HCEC 1CT (cell line): ENCODE measurements around the gene KANSL1.
"Not testable (repeated sequence)": the region's sequence is repeated elsewhere in the genome, so short reads cannot be mapped to it uniquely, and the experiment has no call there.

Experiments used
- DNase-seq: peaks from one replicate; pipeline ENCODE4 v3.0.0-alpha.2; 2017

KANSL1 gene

DNA sequence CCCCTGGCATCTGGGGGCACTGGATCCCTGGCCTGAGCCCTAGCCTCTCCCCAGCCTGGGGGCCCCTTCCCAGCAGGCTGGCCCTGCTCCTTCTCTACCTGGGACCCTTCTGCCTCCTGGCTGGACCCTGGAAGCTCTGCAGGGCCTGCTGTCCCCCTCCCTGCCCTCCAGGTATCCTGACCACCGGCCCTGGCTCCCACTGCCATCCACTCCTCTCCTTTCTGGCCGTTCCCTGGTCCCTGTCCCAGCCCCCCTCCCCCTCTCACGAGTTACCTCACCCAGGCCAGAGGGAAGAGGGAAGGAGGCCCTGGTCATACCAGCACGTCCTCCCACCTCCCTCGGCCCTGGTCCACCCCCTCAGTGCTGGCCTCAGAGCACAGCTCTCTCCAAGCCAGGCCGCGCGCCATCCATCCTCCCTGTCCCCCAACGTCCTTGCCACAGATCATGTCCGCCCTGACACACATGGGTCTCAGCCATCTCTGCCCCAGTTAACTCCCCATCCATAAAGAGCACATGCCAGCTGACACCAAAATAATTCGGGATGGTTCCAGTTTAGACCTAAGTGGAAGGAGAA lies 180.6 kb downstream of the KANSL1 start:
- DNase-seq = no peak

DNA sequence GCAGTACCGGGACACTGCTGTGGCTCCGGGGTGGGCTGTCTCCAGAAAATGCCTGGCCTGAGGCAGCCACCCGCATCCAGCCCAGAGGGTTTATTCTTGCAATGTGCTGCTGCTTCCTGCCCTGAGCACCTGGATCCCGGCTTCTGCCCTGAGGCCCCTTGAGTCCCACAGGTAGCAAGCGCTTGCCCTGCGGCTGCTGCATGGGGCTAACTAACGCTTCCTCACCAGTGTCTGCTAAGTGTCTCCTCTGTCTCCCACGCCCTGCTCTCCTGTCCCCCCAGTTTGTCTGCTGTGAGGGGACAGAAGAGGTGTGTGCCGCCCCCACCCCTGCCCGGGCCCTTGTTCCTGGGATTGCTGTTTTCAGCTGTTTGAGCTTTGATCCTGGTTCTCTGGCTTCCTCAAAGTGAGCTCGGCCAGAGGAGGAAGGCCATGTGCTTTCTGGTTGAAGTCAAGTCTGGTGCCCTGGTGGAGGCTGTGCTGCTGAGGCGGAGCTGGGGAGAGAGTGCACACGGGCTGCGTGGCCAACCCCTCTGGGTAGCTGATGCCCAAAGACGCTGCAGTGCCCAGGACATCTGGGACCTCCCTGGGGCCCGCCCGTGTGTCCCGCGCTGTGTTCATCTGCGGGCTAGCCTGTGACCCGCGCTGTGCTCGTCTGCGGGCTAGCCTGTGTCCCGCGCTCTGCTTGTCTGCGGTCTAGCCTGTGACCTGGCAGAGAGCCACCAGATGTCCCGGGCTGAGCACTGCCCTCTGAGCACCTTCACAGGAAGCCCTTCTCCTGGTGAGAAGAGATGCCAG lies 181.3 kb downstream of the KANSL1 start:
- DNase-seq = no peak

DNA sequence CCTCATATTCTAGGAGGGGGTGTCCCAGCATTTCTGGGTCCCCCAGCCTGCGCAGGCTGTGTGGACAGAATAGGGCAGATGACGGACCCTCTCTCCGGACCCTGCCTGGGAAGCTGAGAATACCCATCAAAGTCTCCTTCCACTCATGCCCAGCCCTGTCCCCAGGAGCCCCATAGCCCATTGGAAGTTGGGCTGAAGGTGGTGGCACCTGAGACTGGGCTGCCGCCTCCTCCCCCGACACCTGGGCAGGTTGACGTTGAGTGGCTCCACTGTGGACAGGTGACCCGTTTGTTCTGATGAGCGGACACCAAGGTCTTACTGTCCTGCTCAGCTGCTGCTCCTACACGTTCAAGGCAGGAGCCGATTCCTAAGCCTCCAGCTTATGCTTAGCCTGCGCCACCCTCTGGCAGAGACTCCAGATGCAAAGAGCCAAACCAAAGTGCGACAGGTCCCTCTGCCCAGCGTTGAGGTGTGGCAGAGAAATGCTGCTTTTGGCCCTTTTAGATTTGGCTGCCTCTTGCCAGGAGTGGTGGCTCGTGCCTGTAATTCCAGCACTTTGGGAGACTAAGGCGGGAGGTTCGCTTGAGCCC lies 182.5 kb downstream of the KANSL1 start:
- no peak for DNase-seq

DNA sequence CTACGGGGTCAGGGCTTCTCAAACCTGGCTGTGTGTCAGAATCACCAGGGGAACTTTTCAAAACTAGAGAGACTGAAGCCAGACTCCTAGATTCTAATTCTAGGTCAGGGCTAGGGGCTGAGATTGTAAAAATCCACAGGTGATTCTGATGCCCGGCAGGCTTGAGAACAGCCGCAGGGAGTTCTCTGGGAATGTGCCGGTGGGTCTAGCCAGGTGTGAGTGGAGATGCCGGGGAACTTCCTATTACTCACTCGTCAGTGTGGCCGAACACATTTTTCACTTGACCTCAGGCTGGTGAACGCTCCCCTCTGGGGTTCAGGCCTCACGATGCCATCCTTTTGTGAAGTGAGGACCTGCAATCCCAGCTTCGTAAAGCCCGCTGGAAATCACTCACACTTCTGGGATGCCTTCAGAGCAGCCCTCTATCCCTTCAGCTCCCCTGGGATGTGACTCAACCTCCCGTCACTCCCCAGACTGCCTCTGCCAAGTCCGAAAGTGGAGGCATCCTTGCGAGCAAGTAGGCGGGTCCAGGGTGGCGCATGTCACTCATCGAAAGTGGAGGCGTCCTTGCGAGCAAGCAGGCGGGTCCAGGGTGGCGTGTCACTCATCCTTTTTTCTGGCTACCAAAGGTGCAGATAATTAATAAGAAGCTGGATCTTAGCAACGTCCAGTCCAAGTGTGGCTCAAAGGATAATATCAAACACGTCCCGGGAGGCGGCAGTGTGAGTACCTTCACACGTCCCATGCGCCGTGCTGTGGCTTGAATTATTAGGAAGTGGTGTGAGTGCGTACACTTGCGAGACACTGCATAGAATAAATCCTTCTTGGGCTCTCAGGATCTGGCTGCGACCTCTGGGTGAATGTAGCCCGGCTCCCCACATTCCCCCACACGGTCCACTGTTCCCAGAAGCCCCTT lies 183.3 kb downstream of the KANSL1 start:
- DNase-seq = peak; percentile 50

DNA sequence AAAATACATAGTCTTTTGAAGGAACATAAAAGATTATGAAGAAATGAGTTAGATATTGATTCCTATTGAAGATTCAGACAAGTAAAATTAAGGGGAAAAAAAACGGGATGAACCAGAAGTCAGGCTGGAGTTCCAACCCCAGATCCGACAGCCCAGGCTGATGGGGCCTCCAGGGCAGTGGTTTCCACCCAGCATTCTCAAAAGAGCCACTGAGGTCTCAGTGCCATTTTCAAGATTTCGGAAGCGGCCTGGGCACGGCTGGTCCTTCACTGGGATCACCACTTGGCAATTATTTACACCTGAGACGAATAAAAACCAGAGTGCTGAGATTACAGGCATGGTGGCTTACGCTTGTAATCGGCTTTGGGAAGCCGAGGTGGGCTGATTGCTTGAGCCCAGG lies 184.6 kb downstream of the KANSL1 start:
- no peak for DNase-seq

DNA sequence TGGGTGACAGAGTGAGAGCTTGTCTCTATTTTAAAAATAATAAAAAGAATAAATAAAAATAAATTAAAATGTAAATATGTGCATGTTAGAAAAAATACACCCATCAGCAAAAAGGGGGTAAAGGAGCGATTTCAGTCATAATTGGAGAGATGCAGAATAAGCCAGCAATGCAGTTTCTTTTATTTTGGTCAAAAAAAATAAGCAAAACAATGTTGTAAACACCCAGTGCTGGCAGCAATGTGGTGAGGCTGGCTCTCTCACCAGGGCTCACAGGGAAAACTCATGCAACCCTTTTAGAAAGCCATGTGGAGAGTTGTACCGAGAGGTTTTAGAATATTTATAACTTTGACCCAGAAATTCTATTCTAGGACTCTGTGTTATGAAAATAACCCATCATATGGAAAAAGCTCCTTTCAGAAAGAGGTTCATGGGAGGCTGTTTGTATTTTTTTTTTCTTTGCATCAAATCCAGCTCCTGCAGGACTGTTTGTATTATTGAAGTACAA lies 185.7 kb downstream of the KANSL1 start:
- DNase-seq = no peak

DNA sequence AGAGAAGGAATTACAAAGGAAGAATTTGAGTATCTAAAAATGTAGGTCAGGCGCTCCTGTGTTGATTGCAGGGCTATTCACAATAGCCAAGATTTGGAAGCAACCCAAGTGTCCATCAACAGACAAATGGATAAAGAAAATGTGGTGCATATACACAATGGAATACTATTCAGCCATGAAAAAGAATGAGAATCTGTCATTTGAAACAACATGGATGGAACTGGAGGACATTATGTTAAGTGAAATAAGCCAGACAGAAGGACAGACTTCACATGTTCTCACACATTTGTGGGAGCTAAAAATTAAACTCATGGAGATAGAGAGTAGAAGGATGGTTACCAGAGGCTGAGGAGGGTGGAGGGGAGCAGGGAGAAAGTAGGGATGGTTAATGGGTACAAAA lies 187.1 kb downstream of the KANSL1 start:
- DNase-seq = not testable (repeated sequence)

DNA sequence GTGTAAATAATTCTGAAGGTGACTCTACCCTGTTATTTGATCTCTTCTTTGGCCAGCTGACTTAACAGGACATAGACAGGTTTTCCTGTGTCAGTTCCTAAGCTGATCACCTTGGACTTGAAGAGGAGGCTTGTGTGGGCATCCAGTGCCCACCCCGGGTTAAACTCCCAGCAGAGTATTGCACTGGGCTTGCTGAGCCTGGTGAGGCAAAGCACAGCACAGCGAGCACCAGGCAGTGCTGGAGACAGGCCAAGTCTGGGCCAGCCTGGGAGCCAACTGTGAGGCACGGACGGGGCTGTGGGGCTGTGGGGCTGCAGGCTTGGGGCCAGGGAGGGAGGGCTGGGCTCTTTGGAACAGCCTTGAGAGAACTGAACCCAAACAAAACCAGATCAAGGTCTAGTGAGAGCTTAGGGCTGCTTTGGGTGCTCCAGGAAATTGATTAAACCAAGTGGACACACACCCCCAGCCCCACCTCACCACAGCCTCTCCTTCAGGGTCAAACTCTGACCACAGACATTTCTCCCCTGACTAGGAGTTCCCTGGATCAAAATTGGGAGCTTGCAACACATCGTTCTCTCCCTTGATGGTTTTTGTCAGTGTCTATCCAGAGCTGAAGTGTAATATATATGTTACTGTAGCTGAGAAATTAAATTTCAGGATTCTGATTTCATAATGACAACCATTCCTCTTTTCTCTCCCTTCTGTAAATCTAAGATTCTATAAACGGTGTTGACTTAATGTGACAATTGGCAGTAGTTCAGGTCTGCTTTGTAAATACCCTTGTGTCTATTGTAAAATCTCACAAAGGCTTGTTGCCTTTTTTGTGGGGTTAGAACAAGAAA lies 189.1 kb downstream of the KANSL1 start:
- DNase-seq = no peak

DNA sequence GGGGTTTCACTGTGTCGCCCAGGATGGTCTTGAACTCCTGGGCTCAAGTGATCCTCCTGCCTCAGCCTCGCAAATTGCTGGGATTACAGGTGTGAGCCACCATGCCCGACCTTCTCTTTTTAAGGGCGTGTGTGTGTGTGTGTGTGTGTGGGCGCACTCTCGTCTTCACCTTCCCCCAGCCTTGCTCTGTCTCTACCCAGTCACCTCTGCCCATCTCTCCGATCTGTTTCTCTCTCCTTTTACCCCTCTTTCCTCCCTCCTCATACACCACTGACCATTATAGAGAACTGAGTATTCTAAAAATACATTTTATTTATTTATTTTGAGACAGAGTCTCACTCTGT lies 190.3 kb downstream of the KANSL1 start:
- no peak for DNase-seq

DNA sequence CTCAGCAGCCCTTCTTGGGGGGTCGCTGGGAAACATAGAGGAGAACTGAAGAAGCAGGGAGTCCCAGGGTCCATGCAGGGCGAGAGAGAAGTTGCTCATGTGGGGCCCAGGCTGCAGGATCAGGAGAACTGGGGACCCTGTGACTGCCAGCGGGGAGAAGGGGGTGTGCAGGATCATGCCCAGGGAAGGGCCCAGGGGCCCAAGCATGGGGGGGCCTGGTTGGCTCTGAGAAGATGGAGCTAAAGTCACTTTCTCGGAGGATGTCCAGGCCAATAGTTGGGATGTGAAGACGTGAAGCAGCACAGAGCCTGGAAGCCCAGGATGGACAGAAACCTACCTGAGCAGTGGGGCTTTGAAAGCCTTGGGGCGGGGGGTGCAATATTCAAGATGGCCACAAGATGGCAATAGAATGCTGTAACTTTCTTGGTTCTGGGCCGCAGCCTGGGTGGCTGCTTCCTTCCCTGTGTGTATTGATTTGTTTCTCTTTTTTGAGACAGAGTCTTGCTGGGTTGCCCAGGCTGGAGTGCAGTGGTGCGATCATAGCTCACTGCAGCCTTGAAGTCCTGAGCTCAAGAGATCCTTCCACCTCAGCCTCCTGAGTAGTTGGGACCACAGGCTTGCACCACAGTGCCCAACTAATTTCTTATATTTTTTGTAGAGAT lies 190.8 kb downstream of the KANSL1 start:
- peak; percentile 21 for DNase-seq

DNA sequence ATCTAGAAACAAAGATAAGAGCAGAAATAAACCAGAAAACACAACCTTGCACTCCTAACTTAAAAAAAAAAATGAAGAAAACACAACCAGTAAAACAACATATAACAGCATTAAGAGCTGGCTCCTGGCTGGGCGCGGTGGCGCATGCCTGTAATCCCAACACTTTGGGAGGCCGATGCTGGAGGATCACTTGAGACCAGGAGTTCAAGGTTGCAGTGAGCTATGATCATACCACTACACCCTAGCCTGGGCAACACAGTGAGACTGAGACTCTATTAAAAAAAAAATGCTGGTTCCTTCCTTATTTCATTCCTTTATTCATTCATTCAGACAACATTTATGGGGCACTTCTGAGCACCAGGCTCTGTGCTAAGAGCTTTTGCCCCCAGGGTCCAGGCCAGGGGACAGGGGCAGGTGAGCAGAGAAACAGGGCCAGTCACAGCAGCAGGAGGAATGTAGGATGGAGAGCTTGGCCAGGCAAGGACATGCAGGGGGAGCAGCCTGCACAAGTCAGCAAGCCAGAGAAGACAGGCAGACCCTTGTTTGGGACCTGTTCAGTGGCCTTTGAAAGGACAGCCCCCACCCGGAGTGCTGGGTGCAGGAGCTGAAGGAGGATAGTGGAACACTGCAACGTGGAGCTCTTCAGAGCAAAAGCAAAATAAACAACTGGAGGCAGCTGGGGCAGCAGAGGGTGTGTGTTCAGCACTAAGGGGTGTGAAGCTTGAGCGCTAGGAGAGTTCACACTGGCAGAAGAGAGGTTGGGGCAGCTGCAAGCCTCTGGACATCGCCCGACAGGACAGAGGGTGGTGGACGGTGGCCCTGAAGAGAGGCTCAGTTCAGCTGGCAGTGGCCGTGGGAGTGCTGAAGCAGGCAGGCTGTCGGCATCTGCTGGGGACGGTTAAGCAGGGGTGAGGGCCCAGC lies 191.6 kb downstream of the KANSL1 start:
- DNase-seq = no peak

DNA sequence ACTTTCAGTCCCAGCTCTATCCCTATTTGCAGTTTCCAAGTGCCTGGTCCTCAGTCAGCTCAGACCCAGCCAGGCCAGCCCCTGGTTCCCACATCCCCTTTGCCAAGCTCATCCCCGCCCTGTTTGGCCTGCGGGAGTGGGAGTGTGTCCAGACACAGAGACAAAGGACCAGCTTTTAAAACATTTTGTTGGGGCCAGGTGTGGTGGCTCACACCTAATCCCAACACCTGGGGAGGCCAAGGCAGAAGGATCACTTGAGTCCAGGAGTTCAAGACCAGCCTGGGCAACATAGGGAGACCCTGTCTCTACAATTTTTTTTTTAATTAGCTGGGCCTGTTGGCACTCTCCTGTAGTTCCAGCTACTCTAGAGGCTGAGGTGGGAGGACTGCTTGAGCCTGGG lies 192.5 kb downstream of the KANSL1 start:
- DNase-seq = no peak

DNA sequence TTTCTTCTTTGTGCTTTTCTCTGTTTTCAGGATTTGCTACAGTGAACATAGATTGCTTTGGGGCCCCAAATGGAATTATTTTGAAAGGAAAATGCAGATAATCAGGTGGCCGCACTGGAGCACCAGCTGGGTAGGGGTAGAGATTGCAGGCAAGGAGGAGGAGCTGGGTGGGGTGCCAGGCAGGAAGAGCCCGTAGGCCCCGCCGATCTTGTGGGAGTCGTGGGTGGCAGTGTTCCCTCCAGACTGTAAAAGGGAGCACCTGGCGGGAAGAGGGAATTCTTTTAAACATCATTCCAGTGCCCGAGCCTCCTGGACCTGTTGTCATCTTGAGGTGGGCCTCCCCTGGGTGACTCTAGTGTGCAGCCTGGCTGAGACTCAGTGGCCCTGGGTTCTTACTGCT lies 192.9 kb downstream of the KANSL1 start:
- DNase-seq = no peak

DNA sequence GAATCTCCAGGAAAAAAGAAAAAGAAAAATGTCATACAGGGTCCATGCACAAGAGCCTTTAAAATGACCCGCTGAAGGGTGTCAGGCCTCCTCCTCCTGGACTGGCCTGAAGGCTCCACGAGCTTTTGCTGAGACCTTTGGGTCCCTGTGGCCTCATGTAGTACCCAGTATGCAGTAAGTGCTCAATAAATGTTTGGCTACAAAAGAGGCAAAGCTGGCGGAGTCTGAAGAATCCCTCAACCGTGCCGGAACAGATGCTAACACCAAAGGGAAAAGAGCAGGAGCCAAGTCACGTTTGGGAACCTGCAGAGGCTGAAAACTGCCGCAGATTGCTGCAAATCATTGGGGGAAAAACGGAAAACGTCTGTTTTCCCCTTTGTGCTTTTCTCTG lies 193.3 kb downstream of the KANSL1 start:
- DNase-seq = no peak

DNA sequence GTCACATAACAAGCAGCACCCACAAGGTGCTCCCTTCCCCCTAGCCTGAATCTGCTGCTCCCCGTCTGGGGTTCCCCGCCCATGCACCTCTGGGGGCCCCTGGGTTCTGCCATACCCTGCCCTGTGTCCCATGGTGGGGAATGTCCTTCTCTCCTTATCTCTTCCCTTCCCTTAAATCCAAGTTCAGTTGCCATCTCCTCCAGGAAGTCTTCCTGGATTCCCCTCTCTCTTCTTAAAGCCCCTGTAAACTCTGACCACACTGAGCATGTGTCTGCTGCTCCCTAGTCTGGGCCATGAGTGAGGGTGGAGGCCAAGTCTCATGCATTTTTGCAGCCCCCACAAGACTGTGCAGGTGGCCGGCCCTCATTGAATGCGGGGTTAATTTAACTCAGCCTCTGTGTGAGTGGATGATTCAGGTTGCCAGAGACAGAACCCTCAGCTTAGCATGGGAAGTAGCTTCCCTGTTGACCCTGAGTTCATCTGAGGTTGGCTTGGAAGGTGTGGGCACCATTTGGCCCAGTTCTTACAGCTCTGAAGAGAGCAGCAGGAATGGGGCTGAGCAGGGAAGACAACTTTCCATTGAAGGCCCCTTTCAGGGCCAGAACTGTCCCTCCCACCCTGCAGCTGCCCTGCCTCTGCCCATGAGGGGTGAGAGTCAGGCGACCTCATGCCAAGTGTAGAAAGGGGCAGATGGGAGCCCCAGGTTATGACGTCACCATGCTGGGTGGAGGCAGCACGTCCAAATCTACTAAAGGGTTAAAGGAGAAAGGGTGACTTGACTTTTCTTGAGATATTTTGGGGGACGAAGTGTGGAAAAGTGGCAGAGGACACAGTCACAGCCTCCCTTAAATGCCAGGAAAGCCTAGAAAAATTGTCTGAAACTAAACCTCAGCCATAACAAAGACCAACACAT lies 194.0 kb downstream of the KANSL1 start, which contains the start of gene STH:
TSS of gene STH (plus strand) at position 264 of the 913 bp plus-strand sequence. CDS start at position 294, 30 bp downstream.
- no peak for DNase-seq

DNA sequence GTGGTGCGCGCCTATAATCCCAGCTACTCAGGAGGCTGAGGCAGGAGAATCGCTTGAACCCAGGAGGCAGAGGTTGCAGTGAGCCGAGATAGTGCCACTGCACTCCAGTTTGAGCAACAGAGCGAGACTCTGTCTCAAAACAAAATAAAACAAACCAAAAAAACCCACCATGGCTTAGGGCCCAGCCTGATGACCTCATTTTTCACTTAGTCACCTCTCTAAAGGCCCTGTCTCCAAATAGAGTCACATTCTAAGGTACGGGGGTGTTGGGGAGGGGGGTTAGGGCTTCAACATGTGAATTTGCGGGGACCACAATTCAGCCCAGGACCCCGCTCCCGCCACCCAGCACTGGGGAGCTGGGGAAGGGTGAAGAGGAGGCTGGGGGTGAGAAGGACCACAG lies 195.6 kb downstream of the KANSL1 start:
- DNase-seq = peak; percentile 10

DNA sequence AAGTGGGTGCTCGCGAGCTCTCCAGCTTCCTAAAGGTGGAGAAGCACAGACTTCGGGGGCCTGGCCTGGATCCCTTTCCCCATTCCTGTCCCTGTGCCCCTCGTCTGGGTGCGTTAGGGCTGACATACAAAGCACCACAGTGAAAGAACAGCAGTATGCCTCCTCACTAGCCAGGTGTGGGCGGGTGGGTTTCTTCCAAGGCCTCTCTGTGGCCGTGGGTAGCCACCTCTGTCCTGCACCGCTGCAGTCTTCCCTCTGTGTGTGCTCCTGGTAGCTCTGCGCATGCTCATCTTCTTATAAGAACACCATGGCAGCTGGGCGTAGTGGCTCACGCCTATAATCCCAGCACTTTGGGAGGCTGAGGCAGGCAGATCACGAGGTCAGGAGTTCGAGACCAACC lies 196.1 kb downstream of the KANSL1 start:
- no peak for DNase-seq

DNA sequence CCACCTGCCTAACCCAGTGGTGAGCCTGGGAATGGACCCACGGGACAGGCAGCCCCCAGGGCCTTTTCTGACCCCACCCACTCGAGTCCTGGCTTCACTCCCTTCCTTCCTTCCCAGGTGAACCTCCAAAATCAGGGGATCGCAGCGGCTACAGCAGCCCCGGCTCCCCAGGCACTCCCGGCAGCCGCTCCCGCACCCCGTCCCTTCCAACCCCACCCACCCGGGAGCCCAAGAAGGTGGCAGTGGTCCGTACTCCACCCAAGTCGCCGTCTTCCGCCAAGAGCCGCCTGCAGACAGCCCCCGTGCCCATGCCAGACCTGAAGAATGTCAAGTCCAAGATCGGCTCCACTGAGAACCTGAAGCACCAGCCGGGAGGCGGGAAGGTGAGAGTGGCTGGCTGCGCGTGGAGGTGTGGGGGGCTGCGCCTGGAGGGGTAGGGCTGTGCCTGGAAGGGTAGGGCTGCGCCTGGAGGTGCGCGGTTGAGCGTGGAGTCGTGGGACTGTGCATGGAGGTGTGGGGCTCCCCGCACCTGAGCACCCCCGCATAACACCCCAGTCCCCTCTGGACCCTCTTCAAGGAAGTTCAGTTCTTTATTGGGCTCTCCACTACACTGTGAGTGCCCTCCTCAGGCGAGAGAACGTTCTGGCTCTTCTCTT lies 196.8 kb downstream of the KANSL1 start:
- no peak for DNase-seq
